B cell (primary cell): Measurements from ENCODE around the gene HJURP.
"Not testable (repeated sequence)": the region's sequence is repeated elsewhere in the genome, so short reads cannot be mapped to it uniquely, and the experiment has no call there.

Source experiments
- CTCF ChIP-seq: fragments of 200-600 bp; IDR thresholded peaks from one replicate; pipeline ENCODE4 v1.8.0; 2022; ENCODE audit warnings: antibody characterized with exemption, mild to moderate bottlenecking
- EZH2 ChIP-seq: IDR thresholded peaks from 2 replicates; pipeline ENCODE4 v1.6.1; 2012; ENCODE audit warnings: borderline replicate concordance, low read depth, mild to moderate bottlenecking, moderate library complexity, low read length; ENCODE audit not compliant: insufficient read depth, poor library complexity, severe bottlenecking

GRCh38 chr2:233872125-233872524, 17.8 kb upstream of the HJURP start:
- not testable (repeated sequence) for TF ChIP-seq EZH2, CTCF
